Cerebellar cortex (tissue), 1 donor: Measurements from ENCODE around the gene YWHAE.
"Not testable (repeated sequence)": the region's sequence is repeated elsewhere in the genome, so short reads cannot be mapped to it uniquely, and the experiment has no call there.

Experiments
- DNase-seq: peaks from one replicate; pipeline ENCODE4 v3.0.0-alpha.2; 2015; ENCODE audit warnings: low spot score

The YWHAE gene

GRCh38 chr17:1412185-1413110 lies 12.4 kb upstream of the YWHAE start:
- DNase-seq, result no peak

GRCh38 chr17:1402262-1402586 lies 2.2 kb upstream of the YWHAE start:
- no peak for DNase-seq

- no peak for DNase-seq
These were observed 917 bp downstream of the YWHAE start for GRCh38 chr17:1398931-1399678.

GRCh38 chr17:1398028-1398427 lies 2.0 kb downstream of the YWHAE start:
- no peak for DNase-seq

GRCh38 chr17:1395876-1396665 lies 4.0 kb downstream of the YWHAE start:
- not testable (repeated sequence) for DNase-seq

- no peak for DNase-seq
These were observed 8.4 kb downstream of the YWHAE start for GRCh38 chr17:1391577-1391976.

GRCh38 chr17:1390432-1391367 lies 9.3 kb downstream of the YWHAE start:
- no peak for DNase-seq

- DNase-seq, result not testable (repeated sequence)
These were observed 12.4 kb downstream of the YWHAE start for GRCh38 chr17:1387490-1388227.

GRCh38 chr17:1386675-1387190 lies 13.3 kb downstream of the YWHAE start:
- not testable (repeated sequence) for DNase-seq

- no peak for DNase-seq
These were observed 13.8 kb downstream of the YWHAE start for GRCh38 chr17:1386265-1386664.

- no peak for DNase-seq
These were observed 14.2 kb downstream of the YWHAE start for GRCh38 chr17:1385861-1386260.

- DNase-seq, result no peak
These were observed 15.1 kb downstream of the YWHAE start for GRCh38 chr17:1384905-1385435.

- no peak for DNase-seq
These were observed 20.1 kb downstream of the YWHAE start for GRCh38 chr17:1379930-1380313.

GRCh38 chr17:1379208-1379929 lies 20.7 kb downstream of the YWHAE start:
- DNase-seq, result no peak

GRCh38 chr17:1378476-1378860 lies 21.6 kb downstream of the YWHAE start:
- DNase-seq, result not testable (repeated sequence)

- DNase-seq, result no peak
These were observed 22.7 kb downstream of the YWHAE start for GRCh38 chr17:1377334-1377733.

GRCh38 chr17:1376061-1376460 lies 24.0 kb downstream of the YWHAE start:
- DNase-seq, result no peak

- no peak for DNase-seq
These were observed 24.4 kb downstream of the YWHAE start for GRCh38 chr17:1375615-1376014.

GRCh38 chr17:1374431-1375177 lies 25.4 kb downstream of the YWHAE start:
- DNase-seq, result no peak
